Measurements from ENCODE around the gene DEGS2. TPM values are rescaled to one million over a fixed set of nuclear protein-coding genes. Genes with fewer than 3 reads are reported as not detected.
A peak's percentile ranks its signal among the peaks of the same experiment; 100 is the strongest.

Gene DEGS2
- total and polyA plus RNA-seq, 2 of the 13 experiments (the other 11 are each of a cell fraction or from before 2014, with no cell fraction given): 0.09 TPM

GRCh38 chr14:100203962-100204834 is 44.8 kb upstream of the DEGS2 start (continued):
- TF ChIP-seq NFAT5 (CRISPR knock-in tag; IDR thresholded peaks at IDR 0.05): no peak
- peak; percentile 32; the same call in 1 of the 2 replicates for TF ChIP-seq MYPOP (CRISPR knock-in tag; IDR thresholded peaks at IDR 0.05)
- TF ChIP-seq FUBP1 (CRISPR knock-in tag; IDR thresholded peaks at IDR 0.05; ENCODE audit: borderline replicate concordance): no peak
- no peak for TF ChIP-seq ZSCAN25 (CRISPR knock-in tag; IDR thresholded peaks at IDR 0.05)
- no peak for TF ChIP-seq CENPBD1 (CRISPR knock-in tag; IDR thresholded peaks at IDR 0.05; ENCODE audit: borderline replicate concordance, low read depth)
- TF ChIP-seq THAP9 (CRISPR knock-in tag; IDR thresholded peaks at IDR 0.05; ENCODE audit: borderline replicate concordance): no peak
- peak; percentile 78; the same call in 1 of the 2 replicates for TF ChIP-seq REPIN1 (CRISPR knock-in tag; IDR thresholded peaks at IDR 0.05; ENCODE audit: borderline replicate concordance, low read depth)
- peak; percentile 69 for TF ChIP-seq THAP11 (CRISPR knock-in tag; IDR thresholded peaks at IDR 0.05)
- 0 out of 2 replicates have a peak, but pooled peaks have one; percentile 36 for TF ChIP-seq ZNF800 (CRISPR knock-in tag; IDR thresholded peaks at IDR 0.05)
- no peak for TF ChIP-seq SP1 (IDR thresholded peaks at IDR 0.05)
- no peak for TF ChIP-seq SP1 (CRISPR knock-in tag; IDR thresholded peaks at IDR 0.05)

Data from HepG2 (cell line).